HG03108 (cell line): ENCODE data around the gene KLF16.
"Not testable (repeated sequence)": the region's sequence is repeated elsewhere in the genome, so short reads cannot be mapped to it uniquely, and the experiment has no call there.

Experiments used
- ATAC-seq: cut with Tn5 transposase; IDR thresholded peaks from one replicate; pipeline ENCODE4 v1.9.1; 2021; ENCODE audit warnings: moderate library complexity; ENCODE audit not compliant: unreplicated experiment

The KLF16 gene

GRCh38 chr19:1884719-1885334 lies 21.4 kb upstream of the KLF16 start:
- no peak for ATAC-seq

- ATAC-seq, result no peak
Observed at GRCh38 chr19:1884291-1884718, 20.9 kb upstream of the KLF16 start.

DNA sequence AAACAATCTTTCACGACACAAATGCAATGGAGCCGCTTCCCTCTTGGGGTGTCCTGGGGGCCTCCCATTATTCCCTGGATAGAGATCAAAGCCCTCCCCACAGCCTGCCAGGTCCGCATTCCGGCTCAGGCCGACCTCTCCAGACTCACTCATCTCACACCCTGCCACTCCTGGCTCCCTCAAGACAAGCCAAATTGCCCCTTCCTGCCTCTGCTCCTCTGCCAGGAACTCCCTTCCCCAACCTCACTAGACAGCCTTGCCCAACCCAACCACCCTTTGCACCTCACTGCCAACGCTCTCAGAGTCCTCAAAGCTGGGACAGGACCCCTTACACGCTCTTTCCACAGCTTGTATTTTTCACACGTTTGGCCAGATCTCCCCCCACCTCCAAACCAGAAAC lies 20.4 kb upstream of the KLF16 start:
- ATAC-seq, result no peak

GRCh38 chr19:1882786-1883692 lies 19.7 kb upstream of the KLF16 start:
- ATAC-seq, result no peak

- no peak for ATAC-seq
Observed at GRCh38 chr19:1882089-1882785, 18.9 kb upstream of the KLF16 start.

- ATAC-seq, result not testable (repeated sequence)
Observed at GRCh38 chr19:1881393-1882088, 18.2 kb upstream of the KLF16 start.

- no peak for ATAC-seq
Observed at GRCh38 chr19:1880611-1881392, 17.4 kb upstream of the KLF16 start.

- ATAC-seq, result not testable (repeated sequence)
Observed at GRCh38 chr19:1879982-1880381, 16.6 kb upstream of the KLF16 start.

DNA sequence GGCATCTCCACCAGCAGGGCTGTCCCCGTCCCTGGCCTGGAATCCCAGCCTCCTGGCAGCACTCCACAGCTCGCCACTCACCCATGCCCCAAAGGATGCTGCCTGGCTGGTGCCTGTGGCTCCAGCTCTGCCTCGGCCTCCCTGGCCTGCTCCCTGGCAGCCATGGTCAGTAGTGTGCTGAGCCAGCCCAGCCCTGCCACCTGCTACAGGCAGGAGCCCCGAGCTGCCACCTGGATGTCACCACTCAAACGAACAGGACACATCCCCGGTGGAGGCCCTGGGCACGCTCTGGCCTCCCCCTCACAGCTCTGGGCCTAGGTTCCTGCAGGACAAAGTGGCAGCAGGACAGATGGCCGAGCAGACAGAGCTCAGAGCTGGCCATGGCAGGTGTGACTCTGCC lies 15.2 kb upstream of the KLF16 start:
- not testable (repeated sequence) for ATAC-seq

DNA sequence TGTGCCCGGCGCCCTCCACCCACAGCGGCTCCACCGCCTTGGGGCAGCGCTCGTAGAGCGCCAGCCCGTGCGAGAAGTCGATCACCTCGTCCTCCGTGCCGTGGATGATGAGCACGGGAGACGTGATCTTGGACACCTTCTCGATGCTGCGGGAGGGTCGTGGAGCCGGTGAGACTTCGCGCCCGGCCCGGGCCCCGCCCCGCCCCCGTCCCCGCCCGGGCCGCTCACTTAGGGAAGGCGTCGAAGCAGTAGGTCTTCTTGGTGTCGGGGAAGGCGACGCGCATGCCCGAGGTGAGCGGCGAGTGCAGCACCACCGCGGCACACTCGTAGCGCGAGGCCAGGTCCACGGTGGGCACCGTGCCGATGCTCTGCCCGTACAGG lies 13.9 kb upstream of the KLF16 start:
- not testable (repeated sequence) for ATAC-seq

DNA sequence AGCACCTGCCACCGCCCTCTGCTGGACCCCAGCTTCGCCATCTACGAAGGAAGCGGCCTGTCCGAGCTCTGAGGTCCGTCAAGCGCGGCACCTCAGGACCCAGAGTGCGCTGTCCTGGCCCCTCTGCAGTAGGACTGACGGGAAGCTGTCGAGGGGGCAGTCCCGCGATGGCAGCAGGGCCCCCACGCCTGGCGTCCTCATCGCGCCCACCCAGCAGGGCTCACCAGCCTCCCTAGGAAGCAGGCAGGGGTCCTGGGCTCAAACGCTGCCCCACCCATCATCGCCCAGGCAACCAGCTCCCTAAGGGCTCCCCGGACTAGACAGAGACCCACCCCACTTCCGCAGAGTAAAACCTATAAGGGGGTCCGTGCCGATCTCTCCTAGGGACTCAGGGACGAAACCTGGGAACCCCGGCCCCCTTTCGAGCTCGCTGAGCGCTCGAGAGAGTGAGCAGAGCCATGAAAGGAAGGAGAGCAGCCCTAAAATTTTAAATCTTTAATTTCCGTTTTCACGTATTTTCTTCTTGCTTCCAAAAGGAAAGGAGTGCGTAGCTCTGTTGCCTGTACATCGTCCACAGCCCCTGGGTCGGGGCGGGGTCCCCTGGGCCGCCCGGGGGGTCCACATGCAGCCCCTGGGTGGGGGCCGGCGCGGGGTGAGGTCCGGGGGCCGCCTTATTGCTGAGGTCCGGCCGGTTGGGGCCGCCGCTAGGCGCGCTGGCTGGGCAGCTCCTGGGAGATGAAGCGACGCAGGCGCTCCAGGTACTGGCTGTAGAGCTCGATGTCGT lies 13.3 kb upstream of the KLF16 start:
- ATAC-seq, result peak; percentile 17

DNA sequence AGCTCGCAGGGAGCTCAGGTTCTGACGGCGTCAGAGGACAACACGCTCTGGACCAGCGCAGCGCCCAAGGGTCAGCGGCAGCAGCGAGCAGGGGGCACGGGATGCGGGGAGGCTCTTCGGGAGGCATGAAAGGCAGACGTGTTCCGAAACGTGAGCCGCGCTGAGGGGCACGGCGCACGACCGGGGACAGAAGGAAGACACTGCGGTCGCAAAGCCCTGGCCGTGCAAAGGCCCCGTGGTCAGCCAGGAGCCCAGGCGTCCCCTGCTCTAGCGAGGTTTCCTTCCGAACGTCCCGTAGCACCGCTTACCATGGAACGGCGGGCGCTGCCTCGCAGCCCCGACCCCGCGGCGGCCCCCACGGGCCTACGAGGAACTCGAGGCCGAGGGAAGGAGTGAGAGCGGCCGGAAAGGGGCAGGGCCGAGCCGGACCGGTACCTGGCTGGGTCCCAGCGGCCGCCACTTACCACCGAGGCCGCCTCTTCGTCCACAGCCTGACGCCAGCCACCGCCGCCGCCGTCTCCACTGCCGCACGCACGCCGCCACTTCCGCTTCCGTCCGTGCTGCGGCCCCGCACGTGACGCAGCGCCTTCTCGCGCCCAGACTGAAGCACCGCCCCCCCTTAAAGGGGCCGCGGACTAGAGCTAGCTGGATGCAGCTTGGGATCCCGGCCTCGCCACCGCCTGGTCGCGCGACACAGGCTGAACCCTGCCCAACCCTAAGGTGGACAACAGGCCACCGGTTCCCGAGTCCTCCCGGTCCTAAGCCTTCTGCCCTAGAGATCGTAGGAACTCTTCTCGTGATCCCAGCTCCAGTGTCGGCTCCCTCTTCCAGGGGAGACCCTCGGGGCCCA lies 12.5 kb upstream of the KLF16 start:
- ATAC-seq, result peak; percentile 82

DNA sequence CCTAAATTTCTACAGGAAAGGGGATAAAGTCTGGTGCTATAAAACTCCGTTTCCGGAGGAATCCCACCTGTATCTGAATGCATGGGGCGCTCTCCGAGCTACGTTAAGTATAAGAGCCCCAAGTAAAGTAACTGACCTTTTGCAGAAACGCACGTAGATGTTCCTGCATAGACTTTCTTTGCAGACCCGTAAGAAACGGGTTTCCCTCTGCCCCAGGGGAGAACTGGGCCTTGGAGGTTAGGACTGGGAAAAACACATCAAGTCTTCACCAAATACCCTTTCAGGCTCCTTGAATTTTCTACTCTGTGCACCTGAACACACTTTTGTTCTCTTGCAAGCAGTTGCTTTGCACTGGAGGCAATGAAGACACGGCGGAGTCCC lies 11.9 kb upstream of the KLF16 start:
- not testable (repeated sequence) for ATAC-seq

- no peak for ATAC-seq
Observed at GRCh38 chr19:1874554-1875185, 11.3 kb upstream of the KLF16 start.

GRCh38 chr19:1873524-1874473 lies 10.4 kb upstream of the KLF16 start:
- ATAC-seq, result no peak

GRCh38 chr19:1872807-1873523 lies 9.6 kb upstream of the KLF16 start:
- ATAC-seq, result no peak
